ENCODE measurements around the gene BRME1. TPM values are rescaled to one million over a fixed set of nuclear protein-coding genes. Genes with fewer than 3 reads are reported as not detected.

The BRME1 gene
- total and polyA plus RNA-seq, 2 of the 13 experiments (the other 11 are each of a cell fraction or from before 2014, with no cell fraction given), result 0.74 to 1.5 TPM

DNA sequence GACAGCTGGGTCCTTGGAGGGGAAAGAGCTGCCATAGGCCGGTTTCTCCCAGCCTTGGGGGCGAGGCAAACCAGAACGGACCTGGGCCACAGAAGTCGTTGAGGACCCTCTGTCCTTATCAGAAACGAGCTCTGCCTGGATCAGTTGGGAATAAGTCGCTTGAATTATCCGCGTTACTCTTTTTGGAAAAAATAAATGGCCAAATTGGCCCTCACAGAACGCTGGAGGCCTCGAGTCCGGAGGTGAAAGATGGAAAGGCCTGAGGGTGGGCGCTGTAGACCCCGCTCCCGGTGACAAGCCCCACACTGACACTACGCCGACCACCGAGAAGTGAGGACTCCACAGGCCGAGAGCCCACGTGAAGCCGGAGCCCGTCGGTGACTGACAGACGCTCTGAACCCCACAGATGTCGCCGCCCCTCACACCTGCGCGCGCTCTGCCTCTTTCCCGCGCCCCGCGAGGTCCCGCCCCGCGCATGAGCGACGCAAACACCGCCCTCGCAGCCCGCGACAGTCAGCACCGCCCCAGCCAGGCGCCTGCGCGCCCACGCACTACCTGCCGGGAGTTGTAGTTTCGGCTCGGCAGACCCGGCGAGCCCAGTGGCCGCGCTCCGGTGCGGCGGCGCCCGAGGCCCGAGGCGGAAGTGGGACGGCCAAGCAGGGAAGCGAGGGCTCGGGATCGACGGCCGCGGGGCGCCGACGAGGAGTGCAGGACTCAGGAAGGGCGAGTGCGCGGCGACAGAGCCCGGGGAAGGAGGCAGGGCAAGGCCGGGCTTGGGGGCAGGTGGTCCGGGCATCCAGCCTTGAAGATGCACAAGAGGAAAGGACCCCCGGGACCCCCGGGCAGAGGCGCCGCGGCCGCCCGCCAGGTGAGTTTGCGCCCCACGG is at the start of gene BRME1, which contains the start of gene CC2D1A (continued):
- TF ChIP-seq, protein P1, sequence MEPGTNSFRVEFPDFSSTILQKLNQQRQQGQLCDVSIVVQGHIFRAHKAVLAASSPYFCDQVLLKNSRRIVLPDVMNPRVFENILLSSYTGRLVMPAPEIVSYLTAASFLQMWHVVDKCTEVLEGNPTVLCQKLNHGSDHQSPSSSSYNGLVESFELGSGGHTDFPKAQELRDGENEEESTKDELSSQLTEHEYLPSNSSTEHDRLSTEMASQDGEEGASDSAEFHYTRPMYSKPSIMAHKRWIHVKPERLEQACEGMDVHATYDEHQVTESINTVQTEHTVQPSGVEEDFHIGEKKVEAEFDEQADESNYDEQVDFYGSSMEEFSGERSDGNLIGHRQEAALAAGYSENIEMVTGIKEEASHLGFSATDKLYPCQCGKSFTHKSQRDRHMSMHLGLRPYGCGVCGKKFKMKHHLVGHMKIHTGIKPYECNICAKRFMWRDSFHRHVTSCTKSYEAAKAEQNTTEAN (CRISPR knock-in tag; conservative IDR thresholded peaks at IDR 0.05), result peak; percentile 69; the same call in 1 of the 2 replicates
- TF ChIP-seq PAF1 (CRISPR knock-in tag; IDR thresholded peaks at IDR 0.05) (no peak), SYNCRIP (IDR thresholded peaks at IDR 0.05; ENCODE audit: insufficient read depth, low read depth, low read length) (no peak), ZNF546 (CRISPR knock-in tag; conservative IDR thresholded peaks at IDR 0.05) (peak; percentile 95), ZNF510 (CRISPR knock-in tag; IDR thresholded peaks at IDR 0.05; ENCODE audit: low read depth) (no peak), PAX8 (CRISPR knock-in tag; IDR thresholded peaks at IDR 0.05; ENCODE audit: borderline replicate concordance) (0 out of 2 replicates have a peak, but pooled peaks have one; percentile 64), ATF7 (IDR thresholded peaks at IDR 0.05) (no peak), ATF7 (CRISPR knock-in tag; IDR thresholded peaks at IDR 0.05) (no peak), ADNP (CRISPR knock-in tag; IDR thresholded peaks at IDR 0.05) (no peak), HOXA5 (CRISPR knock-in tag; IDR thresholded peaks at IDR 0.05) (peak; percentile 41; the same call in 1 of the 2 replicates), HMG20B (CRISPR knock-in tag; conservative IDR thresholded peaks at IDR 0.05) (no peak)
- TF ChIP-seq, protein P2, sequence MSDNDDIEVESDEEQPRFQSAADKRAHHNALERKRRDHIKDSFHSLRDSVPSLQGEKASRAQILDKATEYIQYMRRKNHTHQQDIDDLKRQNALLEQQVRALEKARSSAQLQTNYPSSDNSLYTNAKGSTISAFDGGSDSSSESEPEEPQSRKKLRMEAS (IDR thresholded peaks at IDR 0.05), result peak; percentile 99
- TF ChIP-seq, protein P3, sequence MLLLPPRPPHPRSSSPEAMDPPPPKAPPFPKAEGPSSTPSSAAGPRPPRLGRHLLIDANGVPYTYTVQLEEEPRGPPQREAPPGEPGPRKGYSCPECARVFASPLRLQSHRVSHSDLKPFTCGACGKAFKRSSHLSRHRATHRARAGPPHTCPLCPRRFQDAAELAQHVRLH (CRISPR knock-in tag; IDR thresholded peaks at IDR 0.05; ENCODE audit: borderline replicate concordance, low read depth), result peak; percentile 72; the same call in 1 of the 2 replicates
- TF ChIP-seq, protein P4, sequence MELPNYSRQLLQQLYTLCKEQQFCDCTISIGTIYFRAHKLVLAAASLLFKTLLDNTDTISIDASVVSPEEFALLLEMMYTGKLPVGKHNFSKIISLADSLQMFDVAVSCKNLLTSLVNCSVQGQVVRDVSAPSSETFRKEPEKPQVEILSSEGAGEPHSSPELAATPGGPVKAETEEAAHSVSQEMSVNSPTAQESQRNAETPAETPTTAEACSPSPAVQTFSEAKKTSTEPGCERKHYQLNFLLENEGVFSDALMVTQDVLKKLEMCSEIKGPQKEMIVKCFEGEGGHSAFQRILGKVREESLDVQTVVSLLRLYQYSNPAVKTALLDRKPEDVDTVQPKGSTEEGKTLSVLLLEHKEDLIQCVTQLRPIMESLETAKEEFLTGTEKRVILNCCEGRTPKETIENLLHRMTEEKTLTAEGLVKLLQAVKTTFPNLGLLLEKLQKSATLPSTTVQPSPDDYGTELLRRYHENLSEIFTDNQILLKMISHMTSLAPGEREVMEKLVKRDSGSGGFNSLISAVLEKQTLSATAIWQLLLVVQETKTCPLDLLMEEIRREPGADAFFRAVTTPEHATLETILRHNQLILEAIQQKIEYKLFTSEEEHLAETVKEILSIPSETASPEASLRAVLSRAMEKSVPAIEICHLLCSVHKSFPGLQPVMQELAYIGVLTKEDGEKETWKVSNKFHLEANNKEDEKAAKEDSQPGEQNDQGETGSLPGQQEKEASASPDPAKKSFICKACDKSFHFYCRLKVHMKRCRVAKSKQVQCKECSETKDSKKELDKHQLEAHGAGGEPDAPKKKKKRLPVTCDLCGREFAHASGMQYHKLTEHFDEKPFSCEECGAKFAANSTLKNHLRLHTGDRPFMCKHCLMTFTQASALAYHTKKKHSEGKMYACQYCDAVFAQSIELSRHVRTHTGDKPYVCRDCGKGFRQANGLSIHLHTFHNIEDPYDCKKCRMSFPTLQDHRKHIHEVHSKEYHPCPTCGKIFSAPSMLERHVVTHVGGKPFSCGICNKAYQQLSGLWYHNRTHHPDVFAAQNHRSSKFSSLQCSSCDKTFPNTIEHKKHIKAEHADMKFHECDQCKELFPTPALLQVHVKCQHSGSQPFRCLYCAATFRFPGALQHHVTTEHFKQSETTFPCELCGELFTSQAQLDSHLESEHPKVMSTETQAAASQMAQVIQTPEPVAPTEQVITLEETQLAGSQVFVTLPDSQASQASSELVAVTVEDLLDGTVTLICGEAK (IDR thresholded peaks at IDR 0.05), result no peak
- TF ChIP-seq, protein P4 (CRISPR knock-in tag; IDR thresholded peaks at IDR 0.05), result peak; percentile 89
